K562 (cell line): ENCODE data around the gene COL23A1. TPM values are rescaled to one million over a fixed set of nuclear protein-coding genes. Genes with fewer than 3 reads are reported as not detected.

Experiments used
- ATAC-seq: fragments of 200-7000 bp; cut with Tn5 transposase; 3 replicates; pipeline ENCODE4 v1.9.1; 2020; ENCODE audit warnings: moderate library complexity
- BruUV-seq: library from RNA; stranded (reverse); fragments of 400-500 nt; replicated peaks from 2 replicates; lab custom pipeline; 2021; lab: Mats Ljungman, UMichigan
- CTCF ChIA-PET: fragments of 300-600 bp; formaldehyde crosslinking; extraction: SDS; loops from one replicate; lab custom pipeline; 2021; ENCODE audit warnings: low intra/inter-chr PET ratio; lab: Yijun Ruan, JAX
- POLR2A ChIA-PET: fragments of 300-600, 350-650 bp; sonication (Branson Sonifier 250); formaldehyde crosslinking; extraction: SDS; loops from one replicate; lab custom pipeline; 2021; ENCODE audit warnings: antibody characterized with exemption, inconsistent platforms; lab: Yijun Ruan, JAX
- DNase-seq, 4 experiments: peaks; one replicate each; pipeline versions ENCODE4 v3.0.0 to v3.0.0-alpha.2; 2011 to 2018; ENCODE audit warnings: low spot score in 3 of 4, mixed read lengths in 3 of 4; ENCODE audit errors: extremely low read depth in 1 of 4
- FAIRE-seq: peaks from 2 replicates; lab custom pipeline; 2011; peaks lifted over from hg19 to GRCh38; lab: Jason Lieb, UNC
- H2AFZ ChIP-seq: 2 replicates; pipeline ENCODE4 v1.6.0; 2011; ENCODE audit warnings: low read depth, low read length, control low read depth, inconsistent platforms
- H3K27ac ChIP-seq: fragments of 200-600 bp; 3 replicates; pipeline ENCODE4 v1.8.0; 2011; ENCODE audit warnings: low read depth, mild to moderate bottlenecking, control low read depth, inconsistent platforms, low read length, moderate library complexity, mixed read lengths; ENCODE audit errors: extremely low read depth
- H3K27me3 ChIP-seq, 2 experiments: fragments of 300-600 bp in 1 of 2; 2 replicates in 1 of 2; 3 replicates in 1 of 2; pipeline versions ENCODE4 v1.6.0 to v1.8.0; 2011; ENCODE audit warnings: inconsistent platforms in 2 of 2, low read length in 2 of 2, mild to moderate bottlenecking in 1 of 2, mixed read lengths in 1 of 2, moderate library complexity in 1 of 2; ENCODE audit not compliant: control insufficient read depth in 2 of 2, insufficient read depth in 2 of 2
- H3K36me3 ChIP-seq: fragments of 300-600 bp; 3 replicates; pipeline ENCODE4 v1.8.0; 2011; ENCODE audit warnings: mild to moderate bottlenecking, low read length, inconsistent platforms; ENCODE audit not compliant: control insufficient read depth, insufficient read depth
- H3K4me1 ChIP-seq, 2 experiments: fragments of 200-600 bp in 1 of 2; replicated peaks in 1 of 2; 2 replicates in 1 of 2; 3 replicates in 1 of 2; pipeline versions ENCODE4 v1.5.1 to v1.8.0; 2011; ENCODE audit warnings: inconsistent platforms in 2 of 2, low read length in 2 of 2, mild to moderate bottlenecking in 1 of 2, mixed read lengths in 1 of 2, moderate library complexity in 1 of 2; ENCODE audit not compliant: control insufficient read depth in 2 of 2, insufficient read depth in 2 of 2
- H3K4me2 ChIP-seq: 2 replicates; pipeline ENCODE4 v1.6.1; 2011; ENCODE audit warnings: low read length, control low read depth, inconsistent platforms, mixed read lengths; ENCODE audit not compliant: insufficient read depth
- H3K4me3 ChIP-seq: fragments of 200-600 bp; sonication (generic), shearing (Covaris generic); 2 replicates; pipeline ENCODE4 v1.5.1; 2016; ENCODE audit warnings: control low read depth, inconsistent platforms
- H3K79me2 ChIP-seq: fragments of 200-600 bp; 3 replicates; pipeline ENCODE4 v1.8.0; 2011; ENCODE audit warnings: low read length, inconsistent platforms; ENCODE audit not compliant: control insufficient read depth, insufficient read depth
- H3K9ac ChIP-seq, 2 experiments: 2 replicates each; pipeline versions ENCODE4 v1.6.0 to v1.6.1; 2011; ENCODE audit warnings: low read depth in 2 of 2, low read length in 2 of 2, control low read depth in 1 of 2, inconsistent platforms in 1 of 2, mild to moderate bottlenecking in 1 of 2, mixed read lengths in 1 of 2; ENCODE audit not compliant: insufficient read depth in 1 of 2
- H3K9me1 ChIP-seq: one replicate; pipeline ENCODE4 v1.6.0; 2011; ENCODE audit warnings: inconsistent platforms, mild to moderate bottlenecking, low read length, moderate library complexity; ENCODE audit not compliant: control insufficient read depth, insufficient read depth
- H3K9me3 ChIP-seq: replicated peaks from 2 replicates; pipeline ENCODE4 v1.5.1; 2011; ENCODE audit warnings: low read depth, low read length, inconsistent platforms; ENCODE audit not compliant: control insufficient read depth, insufficient read depth
- H4K20me1 ChIP-seq: replicated peaks from 2 replicates; pipeline ENCODE4 v1.6.1; 2011; ENCODE audit warnings: low read length, inconsistent platforms, mixed read lengths; ENCODE audit not compliant: control insufficient read depth, insufficient read depth
- CBX1 ChIP-seq: sonication (generic); IDR thresholded peaks from 2 replicates; pipeline ENCODE4 v1.6.1; 2016; ENCODE audit warnings: antibody characterized with exemption, low read depth, mild to moderate bottlenecking
- CREB3 ChIP-seq: fragments of 450-650 bp; conservative IDR thresholded peaks from 2 replicates; pipeline ENCODE4 v1.6.1; 2016; ENCODE audit warnings: missing genetic modification characterization, low read depth, mild to moderate bottlenecking, missing compliant biosample characterization, moderate library complexity
- ETV1 ChIP-seq: fragments of 450-650 bp; conservative IDR thresholded peaks from 2 replicates; pipeline ENCODE4 v1.6.1; 2016; ENCODE audit warnings: missing genetic modification characterization, control low read depth, low read depth, missing compliant biosample characterization
- L3MBTL2 ChIP-seq: fragments of 450-650 bp; IDR thresholded peaks from 2 replicates; pipeline ENCODE4 v1.6.1; 2016; ENCODE audit warnings: mild to moderate bottlenecking, moderate library complexity
- MNT ChIP-seq, 2 experiments: fragments of 450-650 bp; conservative IDR thresholded peaks; 2 replicates each; pipeline ENCODE4 v1.6.1; 2017; ENCODE audit warnings: mild to moderate bottlenecking in 2 of 2, moderate library complexity in 2 of 2
- RUNX1 ChIP-seq: sonication (generic); IDR thresholded peaks from 2 replicates; pipeline ENCODE4 v1.6.1; 2016; ENCODE audit warnings: antibody characterized with exemption, low read depth
- SLC30A9 ChIP-seq: fragments of 250-450 bp; sonication (Bioruptor Pico); IDR thresholded peaks from 2 replicates; pipeline ENCODE4 v1.8.0; 2022; ENCODE audit warnings: mild to moderate bottlenecking, moderate library complexity
- SMAD4 ChIP-seq: fragments of 250-450 bp; sonication (Bioruptor Pico); conservative IDR thresholded peaks from 2 replicates; pipeline ENCODE4 v1.8.0; 2021; ENCODE audit warnings: inconsistent platforms, mild to moderate bottlenecking, moderate library complexity
- STAT5B ChIP-seq: fragments of 250-450 bp; sonication (Bioruptor Pico); IDR thresholded peaks from 2 replicates; pipeline ENCODE4 v1.8.0; 2021; ENCODE audit warnings: mild to moderate bottlenecking, inconsistent platforms
- ZKSCAN8 ChIP-seq: fragments of 200-800 bp; sonication (Bioruptor generic); IDR thresholded peaks from 2 replicates; pipeline ENCODE4 v1.6.1; 2016; ENCODE audit warnings: missing genetic modification characterization, missing compliant biosample characterization
- ZNF253 ChIP-seq: fragments of 250-450 bp; sonication (Bioruptor Pico); conservative IDR thresholded peaks from 2 replicates; pipeline ENCODE4 v1.6.1; 2021; ENCODE audit warnings: mild to moderate bottlenecking
- ZNF398 ChIP-seq: fragments of 250-450 bp; sonication (Bioruptor Pico); IDR thresholded peaks from 2 replicates; pipeline ENCODE4 v1.8.0; 2021; ENCODE audit warnings: moderate library complexity, mild to moderate bottlenecking, inconsistent platforms
- WGBS: fragments of 100-300 bp; shearing (Covaris generic); methylation state at CpG from one replicate; pipeline ENCODE4 v1.1.6; 2016; ENCODE audit warnings: low coverage, mixed read lengths; ENCODE audit not compliant: insufficient coverage; ENCODE audit errors: missing lambda C conversion rate; 5-methylcytosine and 5-hydroxymethylcytosine counted together
- in situ Hi-C: fragments of 300-500 bp; cut with MboI; formaldehyde crosslinking; loops from 4 replicates; pipeline ENCODE4 v1.15.0; 2018; ENCODE audit warnings: inconsistent platforms, mixed read lengths
- intact Hi-C: fragments of 100-400 bp; cut with micrococcal nuclease; formaldehyde crosslinking; loops from 2 replicates; pipeline ENCODE4 v1.14.2; 2022
- polyA plus RNA-seq, 8 experiments: library from polyadenylated mRNA; depleted of rRNA in 4 of 8; stranded (reverse) in 5 of 8; unstranded in 3 of 8; fragments of >200 nt; fragmentation: Nextera tagmentation in 2 of 8; fragmentation: Illumina TruSeq in 1 of 8; extraction: Ambion mirVana in 2 of 8; extraction: Trizol in 1 of 8; gene quantifications; 2 replicates each; pipeline versions ENCODE4 v1.2.1 to v1.2.3, GENCODE V29; 2011 to 2014; ENCODE audit warnings: inconsistent platforms in 1 of 8, missing spikeins in 1 of 8
- total RNA-seq, 7 experiments: library from RNA; depleted of rRNA in 6 of 7; stranded (reverse); fragments of >200 nt in 6 of 7; fragmentation: Illumina TruSeq in 2 of 7; extraction: Trizol in 2 of 7; gene quantifications; 2 replicates each; pipeline versions ENCODE4 v1.2.1 to v1.2.3, GENCODE V29; 2011 to 2021; ENCODE audit warnings: low replicate concordance in 1 of 7
- TF ChIP-seq, protein P1 (sequence below): fragments of 250-450 bp; sonication (Bioruptor Pico); IDR thresholded peaks from 2 replicates; pipeline ENCODE4 v1.8.0; 2022; ENCODE audit warnings: inconsistent platforms, mild to moderate bottlenecking, moderate library complexity, borderline replicate concordance

COL23A1 gene
- total and polyA plus RNA-seq, 9 of the 15 experiments (the other 6 are each of a cell fraction or from before 2014, with no cell fraction given): 0.09 TPM; not detected in 8

DNA sequence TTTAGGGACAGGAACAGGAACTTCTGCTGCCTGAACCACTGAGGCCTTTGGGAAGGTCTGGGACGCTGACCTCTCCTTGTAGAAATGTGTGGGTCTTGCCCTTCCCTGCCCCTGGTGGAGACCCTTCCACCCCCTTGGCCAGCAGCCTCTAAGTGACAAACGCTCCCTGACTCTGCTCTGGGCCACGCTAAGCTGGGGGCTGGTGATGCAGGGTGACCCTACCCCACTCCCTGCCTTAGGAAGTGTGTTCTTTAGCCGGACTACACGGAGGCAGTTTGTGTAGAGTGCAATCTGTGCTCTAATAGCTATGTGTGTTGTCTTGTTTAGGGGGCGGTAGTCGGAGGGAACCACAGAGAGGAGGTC is 123.0 kb downstream of the COL23A1 start:
- Histone ChIP-seq H3K36me3 (no peaks in the 10 kb centered on the region), H3K9me1 (no peaks in the 10 kb centered on the region), H3K9me3 (no peaks in the 10 kb centered on the region), H3K9ac (no peak overlapping the region), H3K4me3 (no peak overlapping the region), H3K79me2 (no peaks in the 10 kb centered on the region), H2AFZ (no peak overlapping the region), H4K20me1 (no peaks in the 10 kb centered on the region; the same call in 1 of the 2 replicates), H3K4me1 (peaks cover 0 to 14% of the 10 kb centered on the region in 2 experiments; a peak in 2 of 5 replicates)
- CTCF ChIA-PET: no interaction called here
- BruUV-seq: no TSS peak
- no peak for DNase-seq
- intact Hi-C loops (no loop called here), in situ Hi-C loops (no loop called here)
- 40% methylated on average over 5 of the region's 7 CpGs for WGBS
- TF ChIP-seq RUNX1: no peak
- TF ChIP-seq L3MBTL2: no peak
- TF ChIP-seq ETV1: no peak
- no peak for TF ChIP-seq SMAD4 (CRISPR knock-in tag)
- no peak for TF ChIP-seq MNT (conservative IDR thresholded peaks at IDR 0.05)
- no peak for TF ChIP-seq ZNF398
- no peak for TF ChIP-seq ZNF253 (CRISPR knock-in tag)
- no peak for TF ChIP-seq CBX1
- TF ChIP-seq CREB3 (tag): no peak
- TF ChIP-seq SLC30A9: no peak
- no peak for TF ChIP-seq ZKSCAN8 (CRISPR knock-in tag)
- TF ChIP-seq, protein P1, sequence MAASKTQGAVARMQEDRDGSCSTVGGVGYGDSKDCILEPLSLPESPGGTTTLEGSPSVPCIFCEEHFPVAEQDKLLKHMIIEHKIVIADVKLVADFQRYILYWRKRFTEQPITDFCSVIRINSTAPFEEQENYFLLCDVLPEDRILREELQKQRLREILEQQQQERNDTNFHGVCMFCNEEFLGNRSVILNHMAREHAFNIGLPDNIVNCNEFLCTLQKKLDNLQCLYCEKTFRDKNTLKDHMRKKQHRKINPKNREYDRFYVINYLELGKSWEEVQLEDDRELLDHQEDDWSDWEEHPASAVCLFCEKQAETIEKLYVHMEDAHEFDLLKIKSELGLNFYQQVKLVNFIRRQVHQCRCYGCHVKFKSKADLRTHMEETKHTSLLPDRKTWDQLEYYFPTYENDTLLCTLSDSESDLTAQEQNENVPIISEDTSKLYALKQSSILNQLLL (CRISPR knock-in tag): no peak
- TF ChIP-seq STAT5B (CRISPR knock-in tag): no peak
- TF ChIP-seq, all 486 proteins: peak for 0
- POLR2A ChIA-PET: interaction anchor here (0.6 kb wide), 1 partner anchor 11 kb away, joined by 3 read pairs; no protein-coding TSS in a partner anchor
- no peak for FAIRE-seq
- peaks cover 13 to 44% of the 10 kb centered on the region in 2 experiments; a peak in 4 of 5 replicates for H3K27me3 ChIP-seq
- H3K27ac ChIP-seq: no peak overlapping the region
- ATAC-seq: no peak
- H3K4me2 ChIP-seq: no peak overlapping the region
